GM12878 (cell line): ENCODE data around the gene CCDC9.

Experiments
- ASH2L ChIP-seq: fragments of 300-600, 200-600 bp; sonication (generic); IDR thresholded peaks from 2 replicates; pipeline ENCODE4 v1.6.1; 2017; ENCODE audit warnings: low read depth, mild to moderate bottlenecking, borderline replicate concordance
- BHLHE40 ChIP-seq, 2 experiments: fragments of 450-650 bp in 1 of 2; IDR thresholded peaks; 2 replicates each; pipeline ENCODE4 v1.6.1; 2011 to 2017; ENCODE audit warnings: low read depth in 2 of 2, borderline replicate concordance in 1 of 2, improper control_type of control experiment in 1 of 2, low read length in 1 of 2, mild to moderate bottlenecking in 1 of 2
- EZH2 ChIP-seq: IDR thresholded peaks from 2 replicates; pipeline ENCODE4 v1.6.1; 2012; ENCODE audit warnings: low read depth, mild to moderate bottlenecking, control low read depth, inconsistent platforms, low read length, borderline replicate concordance; ENCODE audit not compliant: control insufficient read depth
- SIN3A ChIP-seq: IDR thresholded peaks from 2 replicates; pipeline ENCODE4 v1.6.1; 2012; ENCODE audit warnings: low read depth, low read length, improper control_type of control experiment
- SMAD1 ChIP-seq: fragments of 450-650 bp; IDR thresholded peaks from 2 replicates; pipeline ENCODE4 v1.6.1; 2018; ENCODE audit warnings: mild to moderate bottlenecking, low read depth; ENCODE audit not compliant: partially characterized antibody
- TBL1XR1 ChIP-seq: IDR thresholded peaks from 2 replicates; pipeline ENCODE4 v1.6.1; 2012; ENCODE audit warnings: low read depth, low read length, improper control_type of control experiment
- ZNF274 ChIP-seq: IDR thresholded peaks from one replicate; pipeline ENCODE4 v1.8.0; 2011; ENCODE audit not compliant: insufficient read length, insufficient read depth

GRCh38 chr19:47306303-47306702, 50.0 kb downstream of the CCDC9 start:
- TF ChIP-seq SIN3A (no peak), TBL1XR1 (no peak), ASH2L (no peak), ZNF274 (no peak), BHLHE40 (IDR thresholded peaks at IDR 0.05; ENCODE audit: borderline replicate concordance in 1 of 2, low read depth in 2 of 2, low read length in 1 of 2) (no peak), SMAD1 (no peak), EZH2 (no peak)
